ENCODE results near the gene CASP8.

GRCh38 chr2:201255408-201256033, 4.8 kb upstream of the CASP8 start:
- TF ChIP-seq CTCF (IDR thresholded peaks at IDR 0.05; ENCODE audit: borderline replicate concordance, extremely low read depth, low read length, poor library complexity, severe bottlenecking) (no peak), EZH2 (IDR thresholded peaks at IDR 0.05; ENCODE audit: borderline replicate concordance, low read depth, low read length, severe bottlenecking) (no peak)

Measured in DND-41 (cell line).